ENCODE data around the gene PC.

The PC gene

GRCh38 chr11:66883016-66883965, 74.9 kb downstream of the PC start:
- DNase-seq (ENCODE audit: low read depth, low spot score), result peak; percentile 35

GRCh38 chr11:66882561-66883015, 75.6 kb downstream of the PC start:
- no peak for DNase-seq (ENCODE audit: low read depth, low spot score)

- DNase-seq (ENCODE audit: low read depth, low spot score), result no peak
These were observed 76.2 kb downstream of the PC start for GRCh38 chr11:66881927-66882452.

- DNase-seq (ENCODE audit: low read depth, low spot score), result no peak
These were observed 76.7 kb downstream of the PC start for GRCh38 chr11:66881451-66881835.

- DNase-seq (ENCODE audit: low read depth, low spot score), result no peak
These were observed 77.4 kb downstream of the PC start for GRCh38 chr11:66880496-66881450.

- DNase-seq (ENCODE audit: low read depth, low spot score), result no peak
These were observed 78.2 kb downstream of the PC start for GRCh38 chr11:66879999-66880398.

GRCh38 chr11:66879583-66879982, 78.6 kb downstream of the PC start:
- DNase-seq (ENCODE audit: low read depth, low spot score), result no peak

- DNase-seq (ENCODE audit: low read depth, low spot score), result no peak
These were observed 79.2 kb downstream of the PC start for GRCh38 chr11:66879000-66879399.

GRCh38 chr11:66878474-66878873, 79.7 kb downstream of the PC start:
- DNase-seq (ENCODE audit: low read depth, low spot score), result no peak

GRCh38 chr11:66877588-66878385, 80.4 kb downstream of the PC start:
- no peak for DNase-seq (ENCODE audit: low read depth, low spot score)

- DNase-seq (ENCODE audit: low read depth, low spot score), result no peak
These were observed 82.8 kb downstream of the PC start for GRCh38 chr11:66875378-66875777.

GRCh38 chr11:66874232-66874631, 84.0 kb downstream of the PC start:
- no peak for DNase-seq (ENCODE audit: low read depth, low spot score)

- DNase-seq (ENCODE audit: low read depth, low spot score), result no peak
These were observed 86.7 kb downstream of the PC start for GRCh38 chr11:66871521-66871901.

- DNase-seq (ENCODE audit: low read depth, low spot score), result no peak
These were observed 87.3 kb downstream of the PC start for GRCh38 chr11:66870616-66871520.

GRCh38 chr11:66870131-66870530, 88.1 kb downstream of the PC start:
- no peak for DNase-seq (ENCODE audit: low read depth, low spot score)

GRCh38 chr11:66869567-66869870, 88.7 kb downstream of the PC start:
- DNase-seq (ENCODE audit: low read depth, low spot score), result no peak

- DNase-seq (ENCODE audit: low read depth, low spot score), result peak; percentile 68
These were observed 89.2 kb downstream of the PC start for GRCh38 chr11:66868726-66869566.

- no peak for DNase-seq (ENCODE audit: low read depth, low spot score)
These were observed 90.0 kb downstream of the PC start for GRCh38 chr11:66868082-66868725.
